GM23338 (cell line): ENCODE data around the gene ZBTB7B. TPM values are rescaled to one million over a fixed set of nuclear protein-coding genes. Genes with fewer than 3 reads are reported as not detected.

Source experiments
- ATAC-seq: fragments of 200-7000 bp; cut with Tn5 transposase; 3 replicates; pipeline ENCODE4 v1.9.1; 2020
- DNase-seq: peaks from one replicate; pipeline ENCODE4 v3.0.0-alpha.2; 2015; ENCODE audit warnings: low spot score
- H2AFZ ChIP-seq: fragments of 200-600 bp; sonication (generic); 2 replicates; pipeline ENCODE4 v1.8.0; 2016; ENCODE audit warnings: antibody characterized with exemption, mild to moderate bottlenecking, moderate library complexity
- H3F3A ChIP-seq: fragments of 200-600 bp; sonication (generic); replicated peaks from 2 replicates; pipeline ENCODE4 v1.8.0; 2017; ENCODE audit warnings: antibody characterized with exemption, mixed run types, low read depth
- H3K27ac ChIP-seq: fragments of 200-600 bp; sonication (generic); 2 replicates; pipeline ENCODE4 v1.6.1; 2016; ENCODE audit warnings: low read depth
- H3K27me3 ChIP-seq: fragments of 200-600 bp; sonication (generic); 2 replicates; pipeline ENCODE4 v1.8.0; 2016; ENCODE audit warnings: mild to moderate bottlenecking, mixed run types, moderate library complexity; ENCODE audit not compliant: insufficient read depth
- H3K36me3 ChIP-seq: fragments of 200-600 bp; sonication (generic); 2 replicates; pipeline ENCODE4 v1.8.0; 2016; ENCODE audit warnings: mild to moderate bottlenecking; ENCODE audit not compliant: insufficient read depth
- H3K4me1 ChIP-seq: fragments of 200-600 bp; sonication (generic); 2 replicates; pipeline ENCODE4 v1.8.0; 2016; ENCODE audit warnings: mild to moderate bottlenecking, moderate library complexity; ENCODE audit not compliant: insufficient read depth
- H3K4me2 ChIP-seq: fragments of 200-600 bp; sonication (generic); 2 replicates; pipeline ENCODE4 v1.7.1; 2017; ENCODE audit warnings: mixed run types
- H3K4me3 ChIP-seq: fragments of 200-600 bp; sonication (generic); 2 replicates; pipeline ENCODE4 v1.6.1; 2016; ENCODE audit warnings: mixed run types
- H3K79me2 ChIP-seq: fragments of 200-600 bp; sonication (generic); replicated peaks from 2 replicates; pipeline ENCODE4 v1.8.0; 2017; ENCODE audit warnings: mild to moderate bottlenecking; ENCODE audit not compliant: insufficient read depth
- H3K9me2 ChIP-seq: fragments of 200-600 bp; sonication (generic); 2 replicates; pipeline ENCODE4 v1.8.0; 2017; ENCODE audit not compliant: insufficient read depth
- H4K20me1 ChIP-seq: fragments of 200-600 bp; sonication (generic); replicated peaks from 2 replicates; pipeline ENCODE4 v1.8.0; 2017; ENCODE audit warnings: mild to moderate bottlenecking; ENCODE audit not compliant: insufficient read depth
- H3K27ac Mint-ChIP-seq: 2 replicates; pipeline ENCODE4 v1.8.0; 2020; ENCODE audit warnings: inconsistent platforms, mild to moderate bottlenecking, moderate library complexity, mixed read lengths
- H3K27me3 Mint-ChIP-seq: 3 replicates; pipeline ENCODE4 v1.8.0; 2022; ENCODE audit warnings: low read depth, mild to moderate bottlenecking, moderate library complexity, mixed read lengths, inconsistent platforms; ENCODE audit not compliant: insufficient read depth, poor library complexity
- H3K36me3 Mint-ChIP-seq: 3 replicates; pipeline ENCODE4 v1.8.0; 2021; ENCODE audit warnings: low read depth, mild to moderate bottlenecking, inconsistent platforms, moderate library complexity, mixed read lengths
- H3K4me1 Mint-ChIP-seq: 3 replicates; pipeline ENCODE4 v1.8.0; 2020; ENCODE audit warnings: mild to moderate bottlenecking, inconsistent platforms, mixed read lengths
- H3K4me3 Mint-ChIP-seq: 3 replicates; pipeline ENCODE4 v1.8.0; 2021; ENCODE audit warnings: moderate library complexity, mild to moderate bottlenecking, inconsistent platforms, mixed read lengths
- H3K9me3 Mint-ChIP-seq: 3 replicates; pipeline ENCODE4 v1.8.0; 2020; ENCODE audit warnings: moderate library complexity, mild to moderate bottlenecking, inconsistent platforms, mixed read lengths
- CREB1 ChIP-seq: fragments of 250-450 bp; sonication (Bioruptor Pico); IDR thresholded peaks from 2 replicates; pipeline ENCODE4 v1.5.0; 2020; ENCODE audit warnings: low read depth, mild to moderate bottlenecking, moderate library complexity
- CTCF ChIP-seq, 2 experiments: fragments of 200-600 bp in 1 of 2; sonication (generic) in 1 of 2; conservative IDR thresholded peaks; 2 replicates each; pipeline versions ENCODE4 v1.5.1 to v1.6.1; 2016 to 2017; ENCODE audit warnings: antibody characterized with exemption in 2 of 2, low read depth in 2 of 2, mild to moderate bottlenecking in 2 of 2, moderate library complexity in 1 of 2
- ETS1 ChIP-seq: IDR thresholded peaks from 2 replicates; pipeline ENCODE4 v1.6.1; 2016; ENCODE audit warnings: antibody characterized with exemption
- EZH2 ChIP-seq: fragments of 200-600 bp; sonication (generic); IDR thresholded peaks from one replicate; pipeline ENCODE4 v1.8.0; 2017; ENCODE audit warnings: antibody characterized with exemption, mild to moderate bottlenecking, low read depth; ENCODE audit not compliant: unreplicated experiment
- EZH2phosphoT487 ChIP-seq: fragments of 200-600 bp; sonication (generic); IDR thresholded peaks from one replicate; pipeline ENCODE4 v1.8.1; 2018; ENCODE audit warnings: antibody characterized with exemption; ENCODE audit not compliant: unreplicated experiment
- JUNB ChIP-seq: IDR thresholded peaks from one replicate; pipeline ENCODE4 v1.6.1; 2016; ENCODE audit warnings: antibody characterized with exemption; ENCODE audit not compliant: unreplicated experiment
- POLR2AphosphoS5 ChIP-seq: IDR thresholded peaks from 2 replicates; pipeline ENCODE4 v1.6.1; 2016; ENCODE audit warnings: antibody characterized with exemption, low read depth
- REST ChIP-seq: IDR thresholded peaks from one replicate; pipeline ENCODE4 v1.6.1; 2018; ENCODE audit warnings: antibody characterized with exemption; ENCODE audit not compliant: unreplicated experiment
- ZNF114 ChIP-seq: fragments of 250-450 bp; sonication (Bioruptor Pico); IDR thresholded peaks from 2 replicates; pipeline ENCODE4 v1.5.0; 2020; ENCODE audit warnings: mild to moderate bottlenecking, moderate library complexity
- ZNF331 ChIP-seq: fragments of 250-450 bp; sonication (Bioruptor Pico); IDR thresholded peaks from 2 replicates; pipeline ENCODE4 v1.5.0; 2020; ENCODE audit warnings: low read depth, mild to moderate bottlenecking, moderate library complexity
- ZNF462 ChIP-seq: fragments of 250-450 bp; sonication (Bioruptor Pico); IDR thresholded peaks from 2 replicates; pipeline ENCODE4 v1.5.0; 2020; ENCODE audit warnings: mild to moderate bottlenecking, moderate library complexity
- polyA plus RNA-seq: library from polyadenylated mRNA; unstranded; fragments of >200 nt; fragmentation: Nextera tagmentation; extraction: Ambion mirVana; gene quantifications from 2 replicates; pipeline ENCODE4 v1.2.1, GENCODE V29; 2016
- total RNA-seq: library from RNA; depleted of rRNA; stranded (reverse); fragments of >200 nt; shearing (Covaris generic); gene quantifications from 2 replicates; pipeline ENCODE4 v1.2.3, GENCODE V29; 2014

The ZBTB7B gene
- total and polyA plus RNA-seq, 2 experiments from 2014 or later = 3.6 to 32.6 TPM

- Histone ChIP-seq H3K79me2 (peaks cover 58% of the 10 kb centered on the region), H3K4me2 (peak overlapping the region; percentile 84)
Measured at GRCh38 chr1:154975409-154976059, 27.1 kb upstream of the ZBTB7B start.

More at GRCh38 chr1:154975409-154976059, 27.1 kb upstream of the ZBTB7B start:
- H3K27ac Mint-ChIP-seq = no peak overlapping the region
- peak overlapping the region; percentile 93 for H3K27ac ChIP-seq
- H3K9me2 ChIP-seq = no peaks in the 10 kb centered on the region
- peaks cover 27% of the 10 kb centered on the region for H4K20me1 ChIP-seq
- DNase-seq (peak; percentile 61), ATAC-seq (no peak)
- peak overlapping the region; percentile 82 for H3K4me3 ChIP-seq
- no peak overlapping the region for H2AFZ ChIP-seq
- peaks cover 22% of the 10 kb centered on the region; the same call in 1 of the 2 replicates for H3K36me3 ChIP-seq
- peaks cover 3% of the 10 kb centered on the region; the same call in 1 of the 3 replicates for H3K9me3 Mint-ChIP-seq
- peaks cover 22% of the 10 kb centered on the region for H3F3A ChIP-seq
- peaks cover 45% of the 10 kb centered on the region for H3K36me3 Mint-ChIP-seq
- TF ChIP-seq POLR2AphosphoS5 (no peak), JUNB (no peak), EZH2 (no peak), ZNF331 (CRISPR knock-in tag) (no peak), EZH2phosphoT487 (no peak), CTCF (conservative IDR thresholded peaks at IDR 0.05; ENCODE audit: low read depth in 2 of 2) (no peak), ZNF114 (CRISPR knock-in tag) (no peak), ZNF462 (no peak), CREB1 (CRISPR knock-in tag) (no peak), REST (no peak), ETS1 (no peak)
- H3K4me1 ChIP-seq = peaks cover 24% of the 10 kb centered on the region
- no peak overlapping the region for H3K4me3 Mint-ChIP-seq
- peaks cover 16% of the 10 kb centered on the region for H3K4me1 Mint-ChIP-seq
- peaks cover 8% of the 10 kb centered on the region for H3K27me3 Mint-ChIP-seq
- H3K27me3 ChIP-seq = no peaks in the 10 kb centered on the region
